HG03060 (cell line): ENCODE results near the gene GPR180.
A peak's percentile ranks its signal among the peaks of the same experiment; 100 is the strongest.

Source experiments
- ATAC-seq: cut with Tn5 transposase; IDR thresholded peaks from one replicate; pipeline ENCODE4 v1.9.1; 2021; ENCODE audit warnings: low read depth, moderate number of reproducible peaks; ENCODE audit not compliant: unreplicated experiment

Gene GPR180

DNA sequence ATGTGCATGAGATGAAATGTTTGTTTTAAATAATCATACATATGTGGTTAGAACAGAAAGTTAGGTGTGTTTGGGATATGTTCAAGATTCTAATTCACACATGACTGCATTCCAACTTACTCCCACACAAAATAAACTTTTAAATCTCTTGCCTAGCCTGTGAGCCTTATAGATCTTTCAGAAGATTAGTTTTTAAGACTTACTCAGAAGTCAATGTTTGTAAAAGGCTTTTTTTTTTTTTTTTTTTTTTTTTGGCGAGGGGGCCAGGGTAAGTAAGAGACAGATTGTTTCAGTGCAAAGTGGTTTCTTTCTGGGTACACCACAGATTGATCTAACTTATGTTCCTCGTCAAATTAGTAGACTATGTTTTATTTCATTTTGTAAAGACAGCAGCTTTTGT is 39.1 kb downstream of the GPR180 start:
- ATAC-seq: no peak

DNA sequence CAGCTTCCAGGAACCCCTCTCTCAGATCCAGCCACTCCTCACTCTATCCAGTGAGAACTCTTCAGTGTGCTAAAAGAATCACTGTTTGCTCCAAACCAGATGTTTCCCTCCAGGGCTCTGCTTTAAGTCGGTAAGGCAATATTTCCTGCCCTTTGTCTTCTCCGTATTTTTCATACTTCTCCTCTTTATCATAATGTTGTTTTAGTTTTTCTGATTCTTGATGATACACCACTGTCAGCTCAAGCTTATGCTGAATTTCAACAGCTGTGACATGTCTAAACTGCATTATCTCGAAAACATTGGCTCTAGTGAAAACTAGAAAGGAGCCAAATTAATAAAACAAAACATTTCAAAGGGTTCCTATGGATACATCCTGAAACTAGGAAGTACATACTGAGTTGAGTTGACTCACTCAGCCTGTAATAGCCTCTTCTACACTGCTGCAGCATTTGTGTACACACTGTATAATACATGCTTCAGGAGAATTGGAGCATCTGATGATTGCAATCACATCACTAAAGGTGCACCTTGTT is 39.8 kb downstream of the GPR180 start:
- no peak for ATAC-seq

DNA sequence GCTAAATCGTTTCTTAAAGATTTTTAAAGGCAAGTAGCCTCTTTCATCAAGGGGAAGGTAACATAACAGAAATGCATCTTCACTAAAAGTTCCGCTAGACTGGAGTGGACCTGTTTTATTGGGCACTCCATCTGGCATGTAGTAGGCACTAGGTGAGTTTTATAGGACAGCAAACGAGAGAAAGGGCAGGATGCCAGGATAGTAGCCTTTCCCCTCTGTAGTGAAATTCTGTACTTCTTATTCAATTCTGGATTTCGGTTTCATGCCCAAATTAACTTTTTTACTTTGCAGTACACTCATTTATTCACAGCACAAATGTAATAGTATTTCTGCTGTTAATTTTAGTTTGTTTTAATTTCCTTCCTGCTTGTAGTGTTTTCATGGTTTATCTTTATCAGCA is 45.2 kb downstream of the GPR180 start:
- peak; percentile 77 for ATAC-seq

DNA sequence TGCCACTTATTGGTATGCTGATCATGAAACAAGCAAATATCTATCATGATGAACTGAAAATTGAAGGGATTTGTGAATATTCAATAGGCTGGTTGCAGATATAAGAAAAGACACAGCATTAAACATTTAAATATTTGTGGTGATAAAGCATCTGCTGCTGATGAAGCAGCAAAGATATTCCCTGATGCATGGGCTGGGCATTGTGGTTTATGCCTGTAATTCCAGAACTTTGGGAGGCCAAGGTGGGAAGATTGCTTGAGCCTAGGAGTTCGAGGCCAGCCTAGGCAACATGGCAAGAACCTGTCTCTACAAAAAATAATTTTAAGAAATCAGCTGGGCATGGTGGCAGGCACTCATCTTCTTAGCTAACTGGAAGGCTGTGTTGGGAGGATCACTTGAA is 54.5 kb downstream of the GPR180 start:
- no peak for ATAC-seq

GRCh38 chr13:94656766-94657165 is 55.1 kb downstream of the GPR180 start:
- ATAC-seq: peak; percentile 67

GRCh38 chr13:94657167-94657566 is 55.5 kb downstream of the GPR180 start:
- peak; percentile 10 for ATAC-seq

DNA sequence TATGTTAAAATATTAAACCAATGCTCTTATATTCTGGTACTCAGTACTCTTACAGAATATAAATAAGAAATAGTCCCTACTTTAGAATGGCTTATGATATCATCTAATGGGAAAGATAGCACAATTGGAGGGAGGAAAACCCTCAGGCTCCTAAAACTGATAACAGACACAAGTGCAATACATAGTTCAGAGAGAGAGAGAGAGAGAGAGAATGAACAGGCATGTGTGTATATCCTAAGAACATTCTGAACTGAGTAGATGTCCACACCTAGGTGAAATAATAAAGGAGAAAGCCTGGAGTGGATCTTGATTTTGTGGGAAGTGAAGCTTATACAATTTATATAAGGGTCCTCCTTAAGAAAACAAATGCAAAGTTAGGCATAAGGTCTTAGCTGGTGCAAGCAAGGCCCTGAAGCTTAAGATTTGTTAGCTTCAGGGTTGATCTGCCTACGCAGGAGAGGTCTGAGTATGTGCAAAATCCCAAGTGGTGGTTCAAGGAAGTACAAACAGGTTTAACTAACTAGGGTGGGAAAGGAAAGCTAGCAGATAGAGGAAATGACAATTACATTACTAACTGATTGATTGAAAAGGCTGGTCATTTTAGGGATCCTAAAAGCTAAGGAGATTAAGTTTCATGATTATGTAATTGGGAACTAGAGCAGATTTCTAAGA is 57.4 kb downstream of the GPR180 start:
- ATAC-seq: no peak

- ATAC-seq: no peak
Observed at GRCh38 chr13:94659598-94659946, 57.9 kb downstream of the GPR180 start.

GRCh38 chr13:94660695-94661326 is 59.2 kb downstream of the GPR180 start:
- no peak for ATAC-seq

- no peak for ATAC-seq
Observed at GRCh38 chr13:94661406-94661805, 59.7 kb downstream of the GPR180 start.

- no peak for ATAC-seq
Observed at GRCh38 chr13:94662274-94662945, 60.8 kb downstream of the GPR180 start.

DNA sequence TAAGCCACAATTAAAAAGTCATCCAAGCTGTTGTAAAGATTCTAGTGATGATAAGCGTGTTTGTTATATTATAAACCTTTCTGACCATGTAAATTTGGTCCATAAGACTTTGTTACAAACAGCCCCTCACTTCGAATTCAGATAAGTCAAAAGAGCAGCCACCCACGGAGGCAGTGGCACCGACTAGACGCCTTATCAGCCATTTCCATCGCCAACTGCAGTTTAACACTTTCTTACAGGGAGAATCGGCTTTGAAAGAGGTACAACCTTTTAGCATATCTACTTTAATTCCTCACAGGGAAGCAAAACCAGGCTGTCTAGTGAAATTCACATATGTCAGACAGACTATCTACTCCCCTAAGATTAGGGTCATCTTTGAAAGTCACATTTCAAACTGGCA is 63.2 kb downstream of the GPR180 start:
- no peak for ATAC-seq

DNA sequence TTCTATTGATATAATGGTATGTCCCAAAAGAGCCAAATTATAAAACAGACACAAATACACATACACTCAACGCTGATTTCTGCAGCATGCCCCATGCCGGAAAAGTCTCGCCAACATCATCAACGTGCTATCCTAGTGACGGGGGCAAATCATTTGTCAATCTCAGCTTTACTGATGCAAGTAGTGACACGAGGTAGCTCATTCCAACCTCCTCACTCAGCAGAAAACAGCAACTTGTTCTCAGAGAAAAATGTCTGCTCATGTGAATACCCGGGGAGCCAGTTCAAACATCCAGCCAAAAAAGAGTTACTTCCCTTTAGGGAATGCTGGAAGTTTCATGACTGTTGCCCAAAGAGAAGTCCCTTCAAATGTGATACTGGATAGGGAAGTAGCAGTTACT is 64.4 kb downstream of the GPR180 start:
- ATAC-seq: no peak

DNA sequence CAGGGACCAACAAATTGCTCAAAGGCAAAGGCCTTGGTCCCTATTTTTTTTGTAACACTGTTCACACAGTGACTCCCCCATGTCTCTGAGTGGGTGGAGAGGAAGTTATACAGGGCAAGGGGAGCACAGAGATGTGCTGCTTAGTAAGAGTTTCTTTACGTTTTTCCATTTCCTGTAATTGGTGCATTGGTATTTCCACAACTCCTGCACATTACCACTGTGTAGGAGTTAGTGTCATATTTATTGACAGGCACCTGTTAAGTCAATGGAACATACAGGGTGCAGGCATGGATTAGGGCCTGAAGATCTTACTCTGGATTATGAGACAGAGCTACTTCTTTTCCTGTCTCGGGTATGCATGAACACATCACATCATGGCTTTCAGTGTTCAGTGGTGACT is 65.5 kb downstream of the GPR180 start:
- ATAC-seq: no peak

DNA sequence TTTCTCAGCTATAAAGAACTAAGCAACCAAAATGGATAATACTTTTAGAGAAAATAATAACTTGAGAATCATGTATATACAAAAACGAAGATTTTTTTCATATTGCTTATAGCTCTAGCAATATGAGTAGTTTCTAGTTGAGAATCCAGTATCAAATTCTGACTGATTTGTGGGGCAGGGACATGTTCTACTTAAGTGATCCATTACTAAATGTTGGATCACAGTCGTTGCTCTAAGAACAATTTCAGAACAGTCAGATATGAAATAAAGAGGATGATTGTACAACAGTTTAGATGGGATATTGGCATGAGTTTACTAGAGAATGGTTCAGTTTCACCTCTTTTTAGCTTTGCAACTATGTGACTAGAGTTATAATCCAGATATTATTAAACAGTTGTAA is 70.7 kb downstream of the GPR180 start:
- ATAC-seq: no peak

GRCh38 chr13:94673851-94674250 is 72.2 kb downstream of the GPR180 start:
- ATAC-seq: no peak

GRCh38 chr13:94674609-94675348 is 73.1 kb downstream of the GPR180 start:
- ATAC-seq: no peak

- no peak for ATAC-seq
Observed at GRCh38 chr13:94677799-94678198, 76.1 kb downstream of the GPR180 start.

DNA sequence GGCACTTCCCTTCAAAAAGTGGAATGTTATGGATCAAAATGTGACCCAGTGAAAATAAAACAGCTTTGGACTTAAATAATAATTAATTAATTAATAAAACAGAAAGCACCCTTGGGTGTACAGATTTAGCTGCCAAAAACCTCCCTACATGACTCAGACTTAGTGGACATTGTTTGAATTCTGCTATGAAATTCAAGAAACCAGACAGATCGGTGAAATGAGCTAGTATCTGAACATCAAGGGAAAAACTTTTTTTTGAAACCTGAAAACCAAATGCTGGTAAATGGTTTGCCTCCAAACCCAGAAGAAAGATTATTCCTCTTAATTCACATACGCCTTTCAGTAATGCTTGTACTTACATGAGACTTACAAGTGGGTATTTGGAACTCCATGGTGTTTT is 77.2 kb downstream of the GPR180 start:
- no peak for ATAC-seq

DNA sequence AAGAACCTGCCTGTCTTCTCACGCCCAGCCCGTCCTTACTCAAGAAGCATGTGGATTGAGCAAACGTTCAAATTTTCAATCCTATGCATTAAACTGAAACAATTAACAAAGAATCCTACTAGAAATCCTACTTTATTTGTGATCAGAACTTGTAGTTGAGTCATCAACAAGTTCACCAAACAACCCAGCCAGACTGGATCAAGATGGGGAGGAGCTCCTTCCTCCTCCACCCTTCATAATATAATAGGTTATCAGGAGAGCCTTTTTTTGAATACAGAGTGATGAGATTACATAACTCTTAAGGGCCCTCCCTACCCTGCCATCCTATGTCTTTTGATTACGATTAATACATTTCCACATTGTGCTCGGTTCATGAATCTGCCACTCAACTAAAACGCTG is 78.0 kb downstream of the GPR180 start:
- no peak for ATAC-seq

GRCh38 chr13:94682229-94682628 is 80.6 kb downstream of the GPR180 start:
- no peak for ATAC-seq
